BE2C (cell line): ENCODE data around the gene ITGAD.

ENCODE experiments used
- DNase-seq: peaks from one replicate; pipeline ENCODE4 v3.0.0-alpha.2; 2020
- H3K27me3 ChIP-seq: fragments of 250-450 bp; sonication (Bioruptor Pico); 2 replicates; pipeline ENCODE4 v1.5.1; 2020; ENCODE audit warnings: mild to moderate bottlenecking
- H3K36me3 ChIP-seq: fragments of 250-450 bp; sonication (Bioruptor Pico); 2 replicates; pipeline ENCODE4 v1.5.1; 2020; ENCODE audit warnings: mild to moderate bottlenecking
- H3K4me1 ChIP-seq: fragments of 250-450 bp; sonication (Bioruptor Pico); 2 replicates; pipeline ENCODE4 v1.5.1; 2020
- H3K4me3 ChIP-seq: 2 replicates; pipeline ENCODE4 v1.5.1; 2011; ENCODE audit warnings: low read depth, low read length
- H3K9me3 ChIP-seq: fragments of 250-450 bp; sonication (Bioruptor Pico); 2 replicates; pipeline ENCODE4 v1.5.1; 2020
- CTCF ChIP-seq: IDR thresholded peaks from 2 replicates; pipeline ENCODE4 v1.5.1; 2012; ENCODE audit warnings: mild to moderate bottlenecking, low read depth, low read length

The ITGAD gene

GRCh38 chr16:31364421-31364820 lies 28.7 kb upstream of the ITGAD start:
- Histone ChIP-seq H3K9me3 (no peaks in the 10 kb centered on the region), H3K36me3 (no peaks in the 10 kb centered on the region), H3K27me3 (no peaks in the 10 kb centered on the region), H3K4me1 (no peaks in the 10 kb centered on the region), H3K4me3 (no peak overlapping the region)
- no peak for DNase-seq
- no peak for TF ChIP-seq CTCF

- H3K9me3 ChIP-seq: no peaks in the 10 kb centered on the region
- no peaks in the 10 kb centered on the region for H3K27me3 ChIP-seq
- H3K4me3 ChIP-seq: no peak overlapping the region
- TF ChIP-seq CTCF: no peak
- DNase-seq: no peak
- no peaks in the 10 kb centered on the region for H3K36me3 ChIP-seq
- no peaks in the 10 kb centered on the region for H3K4me1 ChIP-seq
These were observed 27.8 kb upstream of the ITGAD start for GRCh38 chr16:31365131-31365865.

DNA sequence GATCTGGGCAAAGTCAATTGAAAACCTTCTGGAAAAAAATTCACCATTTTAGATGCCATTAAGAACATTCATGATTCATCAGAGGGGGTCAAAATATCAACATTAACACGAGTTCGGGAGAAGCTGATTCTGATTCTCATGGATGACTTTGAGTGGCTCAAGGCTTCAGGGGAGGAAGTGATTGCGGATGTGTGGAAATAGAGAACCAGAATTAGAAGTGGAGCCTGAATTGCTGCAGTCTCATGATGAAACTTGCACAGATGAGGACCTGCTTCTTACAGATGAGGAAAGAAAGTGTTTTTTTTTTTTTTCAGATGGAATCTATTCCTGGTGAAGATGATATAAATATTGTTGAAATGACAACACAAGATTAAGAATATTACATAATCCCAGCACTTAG lies 25.3 kb upstream of the ITGAD start:
- Histone ChIP-seq H3K9me3 (no peaks in the 10 kb centered on the region), H3K36me3 (no peaks in the 10 kb centered on the region), H3K27me3 (no peaks in the 10 kb centered on the region), H3K4me3 (no peak overlapping the region), H3K4me1 (no peaks in the 10 kb centered on the region)
- DNase-seq: no peak
- no peak for TF ChIP-seq CTCF

GRCh38 chr16:31371008-31371407 lies 22.1 kb upstream of the ITGAD start:
- H3K9me3 ChIP-seq: no peaks in the 10 kb centered on the region
- peaks cover 8% of the 10 kb centered on the region for H3K27me3 ChIP-seq
- DNase-seq: no peak
- H3K4me3 ChIP-seq: no peak overlapping the region
- no peak for TF ChIP-seq CTCF
- H3K36me3 ChIP-seq: no peaks in the 10 kb centered on the region
- H3K4me1 ChIP-seq: no peaks in the 10 kb centered on the region

GRCh38 chr16:31371619-31372484 lies 21.3 kb upstream of the ITGAD start:
- Histone ChIP-seq H3K36me3 (no peaks in the 10 kb centered on the region), H3K4me3 (no peak overlapping the region), H3K9me3 (no peaks in the 10 kb centered on the region), H3K27me3 (peaks cover 8% of the 10 kb centered on the region), H3K4me1 (no peaks in the 10 kb centered on the region)
- no peak for DNase-seq
- no peak for TF ChIP-seq CTCF

DNA sequence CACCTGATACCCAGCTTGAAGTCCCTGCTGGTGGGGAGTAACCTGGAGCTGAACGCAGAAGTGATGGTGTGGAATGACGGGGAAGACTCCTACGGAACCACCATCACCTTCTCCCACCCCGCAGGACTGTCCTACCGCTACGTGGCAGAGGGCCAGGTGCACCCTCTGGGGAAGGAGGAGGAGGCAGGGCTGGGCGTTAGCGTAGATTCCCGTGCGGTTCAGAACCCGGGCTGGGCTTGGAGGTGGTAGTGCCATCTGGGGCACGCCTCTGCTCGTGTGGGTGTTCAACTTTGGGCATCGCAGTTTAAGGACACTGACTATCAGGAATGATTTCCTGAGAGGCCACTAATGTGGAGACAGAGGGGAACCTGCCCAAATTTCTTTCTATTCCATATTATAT lies 19.9 kb upstream of the ITGAD start:
- Histone ChIP-seq H3K4me1 (no peaks in the 10 kb centered on the region), H3K4me3 (no peak overlapping the region), H3K27me3 (peaks cover 8% of the 10 kb centered on the region), H3K9me3 (no peaks in the 10 kb centered on the region), H3K36me3 (no peaks in the 10 kb centered on the region)
- no peak for TF ChIP-seq CTCF
- no peak for DNase-seq
